Measurements from ENCODE around the gene VAT1L.

DNA sequence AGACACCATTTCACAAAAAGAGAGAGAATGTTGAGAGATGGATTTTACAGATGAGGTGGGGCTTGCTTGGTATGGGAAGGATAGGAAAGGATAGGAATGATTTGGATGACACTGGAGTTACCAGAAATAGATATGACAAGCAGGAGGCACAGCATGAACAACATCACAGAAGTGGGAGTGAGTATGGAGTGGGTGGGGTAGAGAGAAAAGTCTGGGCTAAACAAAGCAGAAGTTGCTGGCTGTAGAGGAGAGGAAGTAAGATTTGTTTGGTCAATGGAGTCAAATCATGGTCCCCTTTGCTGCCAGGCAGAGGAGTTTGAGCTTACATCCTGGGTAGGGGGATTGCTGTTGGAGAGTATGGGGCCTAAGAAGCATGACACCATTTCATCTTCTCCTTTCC is 101.7 kb downstream of the VAT1L start:
- TF ChIP-seq CTCF (IDR thresholded peaks at IDR 0.05) (no peak), EP300 (IDR thresholded peaks at IDR 0.05) (no peak)
